Keratinocyte (primary cell): ENCODE measurements around the gene ACTR1B. TPM values are rescaled to one million over a fixed set of nuclear protein-coding genes. Genes with fewer than 3 reads are reported as not detected.

Experiments
- DNase-seq: peaks from one replicate; pipeline ENCODE4 v3.0.0-alpha.2; 2011; ENCODE audit warnings: low read depth, missing footprints, low spot score
- FAIRE-seq: peaks from 2 replicates; lab custom pipeline; 2011; peaks lifted over from hg19 to GRCh38; lab: Jason Lieb, UNC
- H2AFZ ChIP-seq: 2 replicates; pipeline ENCODE4 v1.6.0; 2012; ENCODE audit warnings: low read length, control low read depth, inconsistent platforms; ENCODE audit not compliant: control insufficient read depth
- H3K27ac ChIP-seq: 2 replicates; pipeline ENCODE4 v1.5.1; 2011; ENCODE audit warnings: low read length; ENCODE audit not compliant: control insufficient read depth, insufficient read depth
- H3K27me3 ChIP-seq: 3 replicates; pipeline ENCODE4 v1.6.0; 2011; ENCODE audit warnings: low read length; ENCODE audit not compliant: control insufficient read depth, insufficient read depth; ENCODE audit errors: extremely low read depth
- H3K36me3 ChIP-seq, 2 experiments: 2 replicates in 1 of 2; 3 replicates in 1 of 2; pipeline ENCODE4 v1.5.1; 2011; ENCODE audit warnings: low read length in 2 of 2, mild to moderate bottlenecking in 1 of 2; ENCODE audit not compliant: control insufficient read depth in 2 of 2, insufficient read depth in 2 of 2; ENCODE audit errors: extremely low read depth in 1 of 2
- H3K4me1 ChIP-seq: 3 replicates; pipeline ENCODE4 v1.5.1; 2011; ENCODE audit warnings: low read length; ENCODE audit not compliant: control insufficient read depth, insufficient read depth; ENCODE audit errors: extremely low read depth
- H3K4me2 ChIP-seq: 3 replicates; pipeline ENCODE4 v1.6.0; 2011; ENCODE audit warnings: low read depth, low read length; ENCODE audit not compliant: control insufficient read depth, insufficient read depth; ENCODE audit errors: extremely low read depth
- H3K4me3 ChIP-seq, 3 experiments: fragments of 200-600 bp in 1 of 3; sonication (generic) in 1 of 3; 2 replicates in 2 of 3; 3 replicates in 1 of 3; pipeline ENCODE4 v1.5.1; 2011 to 2016; ENCODE audit warnings: low read length in 3 of 3, mild to moderate bottlenecking in 3 of 3, control low read depth in 2 of 3, inconsistent platforms in 1 of 3, low read depth in 1 of 3, mixed read lengths in 1 of 3, mixed run types in 1 of 3, moderate library complexity in 1 of 3; ENCODE audit not compliant: control insufficient read depth in 2 of 3, insufficient read depth in 2 of 3; ENCODE audit errors: extremely low read depth in 1 of 3
- H3K79me2 ChIP-seq: 2 replicates; pipeline ENCODE4 v1.6.0; 2012; ENCODE audit warnings: low read length; ENCODE audit not compliant: control insufficient read depth, insufficient read depth
- H3K9ac ChIP-seq: 3 replicates; pipeline ENCODE4 v1.6.0; 2011; ENCODE audit warnings: low read length; ENCODE audit not compliant: control insufficient read depth, insufficient read depth; ENCODE audit errors: extremely low read depth
- H3K9me1 ChIP-seq: 3 replicates; pipeline ENCODE4 v1.6.0; 2011; ENCODE audit warnings: low read length; ENCODE audit not compliant: control insufficient read depth, insufficient read depth; ENCODE audit errors: extremely low read depth
- H3K9me3 ChIP-seq: 2 replicates; pipeline ENCODE4 v1.5.1; 2012; ENCODE audit warnings: low read depth, low read length; ENCODE audit not compliant: control insufficient read depth
- H4K20me1 ChIP-seq: 3 replicates; pipeline ENCODE4 v1.6.0; 2011; ENCODE audit warnings: low read length; ENCODE audit not compliant: control insufficient read depth, insufficient read depth; ENCODE audit errors: extremely low read depth
- EZH2 ChIP-seq: IDR thresholded peaks from one replicate; pipeline ENCODE4 v1.6.1; 2012; ENCODE audit warnings: inconsistent platforms, mild to moderate bottlenecking, low read length, moderate library complexity
- dilution Hi-C: fragments of 300-500 bp; cut with MboI; formaldehyde crosslinking; loops from one replicate; pipeline ENCODE4 v1.7.0; 2020; ENCODE audit warnings: low sequenced_read_pairs; ENCODE audit not compliant: extremely low pct_ligation_motif_present
- polyA plus RNA-seq, 5 experiments: library from polyadenylated mRNA; depleted of rRNA in 3 of 5; stranded (reverse) in 3 of 5; stranded (forward) in 1 of 5; unstranded in 1 of 5; fragments of >200 nt; gene quantifications; 1 replicate in 1 of 5; 2 replicates in 3 of 5; 3 replicates in 1 of 5; pipeline versions ENCODE4 v1.2.1 to v1.2.3, GENCODE V29; 2011 to 2012; ENCODE audit warnings: missing spikeins in 2 of 5, low read depth in 1 of 5, low replicate concordance in 1 of 5
- TF ChIP-seq, protein P1 (sequence below), 3 experiments: IDR thresholded peaks in 1 of 3; conservative IDR thresholded peaks in 1 of 3; optimal IDR thresholded peaks in 1 of 3; 2 replicates in 2 of 3; 3 replicates in 1 of 3; pipeline versions ENCODE3 to v1.5.1; 2011; ENCODE audit warnings: low read length in 3 of 3, mild to moderate bottlenecking in 3 of 3, moderate library complexity in 2 of 3, control low read depth in 1 of 3, inconsistent platforms in 1 of 3; ENCODE audit not compliant: insufficient read depth in 2 of 3; ENCODE audit errors: extremely low read depth in 1 of 3

Gene ACTR1B
- polyA plus RNA-seq, 1 donor (not counting 4 experiments of a cell fraction or from before 2014, with no cell fraction given): 20.6 TPM

DNA sequence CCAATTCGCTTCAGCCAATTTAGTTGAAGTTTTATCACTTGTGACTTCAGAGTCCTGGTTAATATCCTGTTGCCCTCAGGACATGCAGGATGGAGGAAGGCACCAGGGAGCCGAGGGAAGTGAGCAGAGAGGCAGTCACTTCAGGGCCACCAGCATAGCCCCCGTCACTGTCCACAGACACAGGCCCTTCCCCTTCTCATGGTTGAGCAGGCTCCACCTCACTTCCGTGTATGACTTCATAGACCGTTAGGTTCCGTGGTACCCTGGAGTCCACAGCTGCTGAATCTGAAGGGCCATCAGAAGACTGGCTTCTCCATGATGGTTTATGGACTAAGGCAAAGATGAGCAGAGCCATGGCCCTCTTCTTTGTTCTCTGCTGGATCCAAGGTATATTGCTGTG is 5.6 kb upstream of the ACTR1B start, which contains the start of gene C2orf92:
C2orf92 (plus strand) TSS at position 266 of the 400 bp plus-strand sequence; CDS start at position 342, 76 bp downstream.
- DNase-seq (no peak), FAIRE-seq (no peak)
- Histone ChIP-seq H4K20me1 (no peaks in the 10 kb centered on the region), H3K27ac (no peak within 1 kb of the TSS), H3K9me3 (no peaks in the 10 kb centered on the region), H3K9ac (no peak within 1 kb of the TSS), H3K4me2 (no peak within 1 kb of the TSS), H3K27me3 (no peaks in the 10 kb centered on the region), H3K79me2 (no peaks in the 10 kb centered on the region), H2AFZ (no peak within 1 kb of the TSS), H3K36me3 (no peaks in the 10 kb centered on the region), H3K9me1 (no peaks in the 10 kb centered on the region), H3K4me3 (no peak within 1 kb of the TSS), H3K4me1 (no peaks in the 10 kb centered on the region)
- TF ChIP-seq, protein P1, sequence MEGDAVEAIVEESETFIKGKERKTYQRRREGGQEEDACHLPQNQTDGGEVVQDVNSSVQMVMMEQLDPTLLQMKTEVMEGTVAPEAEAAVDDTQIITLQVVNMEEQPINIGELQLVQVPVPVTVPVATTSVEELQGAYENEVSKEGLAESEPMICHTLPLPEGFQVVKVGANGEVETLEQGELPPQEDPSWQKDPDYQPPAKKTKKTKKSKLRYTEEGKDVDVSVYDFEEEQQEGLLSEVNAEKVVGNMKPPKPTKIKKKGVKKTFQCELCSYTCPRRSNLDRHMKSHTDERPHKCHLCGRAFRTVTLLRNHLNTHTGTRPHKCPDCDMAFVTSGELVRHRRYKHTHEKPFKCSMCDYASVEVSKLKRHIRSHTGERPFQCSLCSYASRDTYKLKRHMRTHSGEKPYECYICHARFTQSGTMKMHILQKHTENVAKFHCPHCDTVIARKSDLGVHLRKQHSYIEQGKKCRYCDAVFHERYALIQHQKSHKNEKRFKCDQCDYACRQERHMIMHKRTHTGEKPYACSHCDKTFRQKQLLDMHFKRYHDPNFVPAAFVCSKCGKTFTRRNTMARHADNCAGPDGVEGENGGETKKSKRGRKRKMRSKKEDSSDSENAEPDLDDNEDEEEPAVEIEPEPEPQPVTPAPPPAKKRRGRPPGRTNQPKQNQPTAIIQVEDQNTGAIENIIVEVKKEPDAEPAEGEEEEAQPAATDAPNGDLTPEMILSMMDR (optimal IDR thresholded peaks at IDR 0.05 in 1 of 3, IDR thresholded peaks at IDR 0.05 in 1 of 3, conservative IDR thresholded peaks at IDR 0.05 in 1 of 3; ENCODE audit: extremely low read depth in 1 of 3, insufficient read depth in 2 of 3, low read length in 3 of 3): no peak
- TF ChIP-seq EZH2: no peak
- dilution Hi-C loops: no loop called here

DNA sequence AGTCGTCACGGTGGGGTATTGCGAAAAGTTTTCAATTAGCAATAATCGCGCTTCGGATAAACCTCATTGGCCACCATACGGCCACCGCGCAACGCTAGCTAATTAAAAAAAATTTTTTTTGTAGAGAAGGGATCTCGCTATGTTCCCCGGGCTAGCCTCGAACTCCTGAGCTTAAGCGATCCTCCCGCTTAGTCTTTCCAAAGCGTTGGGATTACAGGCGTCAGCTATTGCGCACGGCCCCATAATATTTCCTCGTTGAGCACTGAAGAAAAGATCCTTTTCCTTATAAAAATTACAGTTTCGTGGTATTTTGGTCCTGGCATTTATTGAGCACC is 759 bp upstream of the ACTR1B start:
- Histone ChIP-seq H3K9me1 (no peaks in the 10 kb centered on the region), H3K4me3 (peak overlapping the region; percentile 65 to 86 (median 76)), H3K36me3 (peaks cover 6% of the 10 kb centered on the region in 2 experiments), H3K4me2 (peak overlapping the region; percentile 87), H3K27ac (peak overlapping the region; percentile 81), H4K20me1 (no peaks in the 10 kb centered on the region), H3K4me1 (peaks cover 9% of the 10 kb centered on the region), H3K9ac (peak overlapping the region; percentile 89), H3K9me3 (no peaks in the 10 kb centered on the region), H3K79me2 (peaks cover 26% of the 10 kb centered on the region), H2AFZ (peak overlapping the region; percentile 87), H3K27me3 (no peaks in the 10 kb centered on the region)
- DNase-seq: no peak
- FAIRE-seq: no peak
- dilution Hi-C loops: no loop called here
- TF ChIP-seq, protein P1 (optimal IDR thresholded peaks at IDR 0.05 in 1 of 3, IDR thresholded peaks at IDR 0.05 in 1 of 3, conservative IDR thresholded peaks at IDR 0.05 in 1 of 3; ENCODE audit: extremely low read depth in 1 of 3, insufficient read depth in 2 of 3, low read length in 3 of 3): no peak
- no peak for TF ChIP-seq EZH2
